AML-193 (cell line): ENCODE measurements around the gene RD3L.
"Not testable (repeated sequence)": the region's sequence is repeated elsewhere in the genome, so short reads cannot be mapped to it uniquely, and the experiment has no call there.

Source experiments
- DNase-seq, 2 experiments: peaks; one replicate each; lab custom pipeline; 2025; lab: John Stamatoyannopoulos, UW

The RD3L gene

GRCh38 chr14:103928011-103928890 lies 14.1 kb downstream of the RD3L start, which contains the start of gene TDRD9:
Gene TDRD9 (plus strand): TSS chr14:103928456. CDS start chr14:103928510, 54 bp downstream.
- DNase-seq: no peak

- no peak for DNase-seq
These were observed 14.8 kb downstream of the RD3L start for GRCh38 chr14:103927566-103927965.

- DNase-seq: no peak
These were observed 17.0 kb downstream of the RD3L start for GRCh38 chr14:103925316-103925715.

GRCh38 chr14:103923863-103924262 lies 18.5 kb downstream of the RD3L start:
- no peak for DNase-seq

DNA sequence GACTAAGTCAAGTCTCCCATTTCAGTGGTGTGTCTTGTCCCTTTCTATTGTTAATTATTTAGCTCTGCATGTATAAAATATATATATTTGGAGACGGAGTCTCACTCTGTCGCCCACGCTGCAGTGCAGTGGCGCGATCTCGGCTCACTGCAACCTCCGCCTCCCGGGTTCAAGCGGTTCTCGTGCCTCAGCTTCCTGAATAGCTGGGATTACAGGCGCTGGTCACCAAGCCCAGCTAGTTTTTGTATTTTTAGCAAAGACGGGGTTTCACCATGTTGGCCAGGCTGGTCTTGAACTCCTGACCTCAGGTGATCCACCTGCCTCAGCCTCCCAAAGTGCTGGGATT lies 20.5 kb downstream of the RD3L start:
- DNase-seq: not testable (repeated sequence)

DNA sequence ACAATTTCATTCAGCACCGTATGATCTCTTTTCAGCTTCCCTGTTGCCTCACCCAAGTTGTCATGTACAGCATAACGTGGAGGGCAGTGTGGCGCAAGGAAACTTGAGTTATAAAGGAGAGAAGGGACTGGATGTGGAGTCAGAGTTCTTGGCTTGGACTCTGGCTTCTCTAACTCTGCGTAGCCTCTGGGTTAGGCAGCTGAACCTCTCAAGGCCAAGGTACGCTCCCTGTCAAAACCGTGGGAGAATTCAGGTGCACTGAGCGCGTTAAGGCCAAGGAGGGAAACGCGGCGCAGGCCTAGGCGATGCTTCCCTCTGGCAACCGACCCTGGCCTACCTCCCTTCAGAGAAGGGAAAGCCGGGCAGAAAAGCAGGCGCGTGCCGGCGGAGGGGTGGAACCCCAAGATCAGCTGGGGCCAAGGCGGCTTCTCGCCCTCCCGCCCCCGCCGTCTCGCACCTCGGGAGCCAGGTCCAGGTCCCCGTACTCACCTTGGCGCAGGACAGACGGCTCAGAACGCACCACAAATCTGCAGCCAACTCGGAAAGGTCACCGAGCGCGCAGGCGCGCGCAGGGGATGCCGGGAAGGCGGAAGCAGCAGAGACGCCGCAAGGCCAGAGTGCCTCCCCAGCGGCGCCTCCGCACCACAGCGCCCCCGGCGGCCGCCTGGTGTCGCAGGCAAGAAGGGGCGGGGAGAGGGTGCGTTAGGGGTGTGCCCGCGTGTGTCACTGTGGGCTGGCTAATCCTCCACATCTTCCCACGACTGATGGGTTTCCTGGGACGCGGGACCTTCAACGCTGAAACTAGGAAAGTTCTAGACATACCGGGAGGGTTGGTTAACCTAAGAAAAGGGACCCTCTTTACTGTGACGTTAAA lies 21.1 kb downstream of the RD3L start:
- peak; percentile 86 to 88 for DNase-seq

DNA sequence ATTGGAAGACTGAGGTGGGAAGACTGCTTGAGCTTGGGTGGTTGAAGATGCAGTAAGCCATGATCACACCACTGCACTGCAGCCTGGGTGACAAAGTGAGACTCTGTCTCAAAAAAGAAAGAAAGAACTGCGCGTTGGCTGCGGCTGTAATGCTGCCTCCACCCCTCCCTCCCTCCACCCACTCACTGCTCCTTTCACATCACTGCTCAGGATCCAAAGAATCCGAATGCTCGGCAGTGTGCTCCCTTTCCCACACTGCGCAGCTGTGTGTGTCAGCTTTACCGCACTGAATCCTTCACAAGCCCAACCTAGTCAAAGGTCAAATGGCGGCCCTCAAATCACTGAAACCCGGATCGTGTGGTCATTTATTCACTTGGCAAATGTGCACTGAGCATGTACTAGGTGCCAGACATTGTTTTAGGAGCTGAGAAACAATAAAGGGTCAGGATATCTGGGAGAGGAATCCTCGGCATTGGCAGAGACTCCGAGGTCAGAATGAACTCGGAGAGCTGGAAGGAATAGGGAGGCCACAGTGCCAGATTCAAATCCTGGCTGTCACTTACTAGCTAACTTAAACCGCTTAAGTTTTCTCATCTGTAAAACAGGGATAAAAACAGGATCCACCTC lies 25.6 kb downstream of the RD3L start:
- no peak for DNase-seq

DNA sequence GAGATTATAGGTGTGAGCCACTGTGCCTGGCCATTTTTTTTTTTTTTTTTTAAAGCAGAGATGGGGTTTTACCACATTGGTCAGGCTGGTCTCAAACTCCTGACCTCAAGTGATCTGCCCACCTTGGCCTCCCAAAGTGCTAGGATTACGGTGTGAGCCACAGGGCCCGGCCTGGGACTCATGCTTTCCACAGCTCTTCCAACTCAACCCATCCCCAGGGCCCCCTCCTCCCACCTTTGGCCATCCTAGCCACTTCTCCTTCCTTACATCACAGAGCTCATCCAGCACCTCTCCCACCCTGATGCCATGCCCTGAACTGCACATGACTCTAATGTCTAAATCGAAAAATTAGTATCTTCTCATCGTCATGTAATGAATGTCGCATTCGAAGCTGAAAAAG lies 26.7 kb downstream of the RD3L start:
- no peak for DNase-seq

GRCh38 chr14:103910984-103911383 lies 31.3 kb downstream of the RD3L start:
- DNase-seq: no peak

- peak; percentile 27 to 42 for DNase-seq
These were observed 31.9 kb downstream of the RD3L start for GRCh38 chr14:103910262-103910935.

DNA sequence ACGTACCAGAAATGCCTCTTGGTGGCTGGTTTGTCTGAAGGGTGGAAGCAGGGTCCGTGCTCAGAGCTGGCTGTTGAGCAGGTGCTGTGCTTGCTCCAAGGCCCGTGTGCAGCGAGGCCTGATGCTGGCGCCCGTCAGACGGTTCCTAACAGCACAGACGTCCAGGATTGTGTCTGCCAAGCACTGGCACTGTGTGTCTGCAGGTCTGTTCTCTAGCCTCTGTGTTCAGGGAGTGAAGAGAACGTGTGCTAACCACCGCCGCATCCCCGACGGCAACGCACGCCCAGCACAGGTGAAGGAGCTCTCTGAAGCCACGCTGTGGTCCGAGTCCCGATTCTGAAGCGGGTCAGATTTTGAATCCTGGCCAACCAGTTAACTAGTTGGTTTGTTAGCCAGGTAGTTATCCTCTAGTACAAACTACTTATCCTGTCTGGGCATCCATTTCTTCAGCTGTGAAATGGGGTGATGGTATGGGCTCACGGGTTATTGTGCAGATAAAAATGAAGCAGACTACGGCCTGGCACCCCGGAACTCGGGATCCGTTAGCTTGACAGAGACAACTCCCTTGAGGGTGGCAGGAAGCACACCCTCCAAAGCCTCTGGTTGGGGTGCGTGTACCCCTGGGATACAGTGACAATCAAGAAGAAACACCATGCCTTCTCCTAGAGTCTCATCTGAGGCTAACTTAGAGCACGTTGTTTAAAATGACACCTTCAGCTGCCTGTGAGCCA lies 32.6 kb downstream of the RD3L start:
- DNase-seq: no peak

GRCh38 chr14:103908580-103908979 lies 33.7 kb downstream of the RD3L start:
- DNase-seq: no peak

- DNase-seq: no peak
These were observed 36.4 kb downstream of the RD3L start for GRCh38 chr14:103905842-103906456.

GRCh38 chr14:103904493-103905107 lies 37.7 kb downstream of the RD3L start:
- no peak for DNase-seq

GRCh38 chr14:103899833-103900232 lies 42.5 kb downstream of the RD3L start:
- no peak for DNase-seq

GRCh38 chr14:103899316-103899715 lies 43.0 kb downstream of the RD3L start:
- DNase-seq: no peak

DNA sequence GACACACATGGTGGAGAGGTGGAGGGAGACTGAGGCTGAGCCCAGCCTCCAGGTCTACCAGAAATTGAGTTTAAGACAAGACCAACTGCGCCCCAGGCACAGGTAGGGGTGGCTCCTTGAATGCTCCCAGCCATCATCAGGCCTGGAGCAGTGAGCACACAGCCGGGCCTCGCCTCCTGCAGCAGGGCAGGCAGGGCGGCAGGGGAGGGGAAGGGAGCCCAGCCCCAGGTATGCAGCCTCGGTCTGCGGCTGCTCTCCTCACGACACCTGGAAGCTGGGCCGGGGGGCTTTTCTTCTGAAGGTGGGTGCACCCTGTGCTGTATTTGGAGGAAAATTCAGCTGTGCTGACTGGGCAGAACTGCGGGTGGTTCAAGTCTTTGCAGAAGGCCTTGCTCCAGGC lies 43.6 kb downstream of the RD3L start:
- no peak for DNase-seq

DNA sequence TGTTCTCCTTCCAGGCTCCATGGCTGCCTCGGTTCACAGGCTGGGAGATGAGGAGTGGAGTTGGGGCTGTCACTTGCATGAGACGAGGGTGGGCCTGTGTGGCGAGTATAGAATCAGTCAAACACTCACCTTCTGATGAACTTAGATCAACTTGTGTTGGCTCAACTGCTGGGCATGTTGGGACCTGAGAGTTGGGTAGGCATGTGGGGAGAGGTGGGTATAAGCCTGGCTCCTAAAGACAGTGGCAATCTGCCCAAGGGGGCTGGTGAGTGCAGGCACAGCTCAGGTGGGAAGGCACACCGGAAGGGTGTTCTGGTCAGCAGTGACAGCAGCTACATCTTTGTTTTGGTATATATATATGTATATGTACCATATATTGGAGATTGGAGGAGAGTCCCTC lies 44.1 kb downstream of the RD3L start:
- no peak for DNase-seq

DNA sequence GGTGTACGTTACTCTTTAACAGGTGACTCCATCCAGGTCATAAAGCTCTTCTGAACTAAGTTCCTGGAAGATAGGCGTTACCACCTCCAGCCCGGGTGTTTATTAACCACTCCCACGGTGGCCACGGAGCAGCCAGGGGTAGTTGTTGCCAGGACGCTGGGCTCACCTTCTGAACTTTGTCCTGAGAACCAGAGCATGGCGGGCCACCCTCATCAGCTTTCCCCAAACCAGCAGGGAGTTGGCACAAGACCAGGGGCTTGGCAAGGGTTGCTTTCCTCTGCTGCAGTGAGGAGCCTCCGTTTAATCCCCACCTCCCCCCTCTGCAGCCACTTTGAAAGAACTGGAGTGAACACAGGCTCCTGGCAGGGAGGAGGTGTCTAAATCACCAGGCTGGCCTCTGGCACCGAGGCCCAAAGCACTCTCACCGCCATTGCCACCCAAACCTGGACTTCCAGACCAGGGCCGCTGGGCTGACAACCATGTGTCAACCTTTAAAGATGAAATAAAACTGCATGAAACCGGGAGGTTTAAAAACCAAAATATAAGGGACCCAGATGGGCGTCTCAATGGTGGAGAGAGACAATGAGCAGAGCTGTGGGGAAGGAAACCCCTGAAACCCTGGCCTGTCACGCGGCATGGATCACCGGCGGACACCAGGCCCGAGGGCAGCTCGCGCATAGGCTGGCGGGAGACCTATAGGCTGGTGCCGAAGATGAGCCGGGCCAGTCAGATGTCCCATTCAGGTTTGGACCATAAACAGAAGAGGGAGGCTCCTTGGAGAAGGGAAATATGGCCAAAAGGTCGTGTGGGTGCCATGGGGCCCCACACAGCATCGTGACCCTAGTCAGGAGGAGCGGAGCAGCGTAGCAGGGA lies 45.0 kb downstream of the RD3L start:
- no peak for DNase-seq
